CD8-positive, alpha-beta memory T cell (primary cell): ENCODE results near the gene ZNF407. TPM values are rescaled to one million over a fixed set of nuclear protein-coding genes. Genes with fewer than 3 reads are reported as not detected.

Experiments
- CTCF ChIA-PET: fragments of 350-600 bp; sonication (Branson Sonifier 250); formaldehyde crosslinking; loops from one replicate; lab custom pipeline; 2021; ENCODE audit warnings: antibody characterized with exemption; lab: Charles Lee
- POLR2A ChIA-PET: fragments of 350-600 bp; sonication (Branson Sonifier 250); formaldehyde crosslinking; loops from one replicate; lab custom pipeline; 2021; ENCODE audit warnings: antibody characterized with exemption; lab: Charles Lee
- DNase-seq, 5 donors: peaks; one replicate each; pipeline versions ENCODE4 v3.0.0 to v3.0.0-alpha.2; 2020 to 2022; ENCODE audit warnings: mixed read lengths in 1 of 5
- H3K27ac ChIP-seq: one replicate; pipeline ENCODE4 v1.7.0; 2013; ENCODE audit warnings: low read depth, mild to moderate bottlenecking, low read length, moderate library complexity
- H3K27me3 ChIP-seq: 2 replicates; pipeline ENCODE4 v1.7.0; 2013; ENCODE audit warnings: low read length, mild to moderate bottlenecking; ENCODE audit not compliant: insufficient read depth, poor library complexity, severe bottlenecking
- H3K36me3 ChIP-seq: 2 replicates; pipeline ENCODE4 v1.7.0; 2013; ENCODE audit warnings: mild to moderate bottlenecking, low read length, moderate library complexity; ENCODE audit not compliant: insufficient read depth
- H3K4me1 ChIP-seq: 2 replicates; pipeline ENCODE4 v1.7.0; 2013; ENCODE audit warnings: mild to moderate bottlenecking, low read length, moderate library complexity; ENCODE audit not compliant: insufficient read depth
- H3K4me3 ChIP-seq: 2 replicates; pipeline ENCODE4 v1.7.0; 2013; ENCODE audit warnings: mild to moderate bottlenecking, low read length
- H3K9me3 ChIP-seq: 2 replicates; pipeline ENCODE4 v1.7.0; 2013; ENCODE audit warnings: mild to moderate bottlenecking, low read length
- H3K27ac Mint-ChIP-seq, 8 donors: one replicate each; pipeline ENCODE4 v1.8.0; 2020 to 2021; ENCODE audit warnings: mixed read lengths in 8 of 8, mild to moderate bottlenecking in 6 of 8, inconsistent platforms in 3 of 8, moderate library complexity in 3 of 8
- H3K27me3 Mint-ChIP-seq, 2 donors: one replicate each; pipeline ENCODE4 v1.8.0; 2020 to 2021; ENCODE audit warnings: mixed read lengths in 2 of 2, mild to moderate bottlenecking in 1 of 2, moderate library complexity in 1 of 2
- H3K36me3 Mint-ChIP-seq, 3 donors: one replicate each; pipeline ENCODE4 v1.8.0; 2020 to 2021; ENCODE audit warnings: mixed read lengths in 3 of 3, inconsistent platforms in 1 of 3, mild to moderate bottlenecking in 1 of 3
- H3K4me1 Mint-ChIP-seq, 3 donors: one replicate each; pipeline ENCODE4 v1.8.0; 2020 to 2021; ENCODE audit warnings: mixed read lengths in 3 of 3, inconsistent platforms in 1 of 3, mild to moderate bottlenecking in 1 of 3
- H3K4me3 Mint-ChIP-seq, 7 donors: one replicate each; pipeline ENCODE4 v1.8.0; 2020 to 2021; ENCODE audit warnings: mixed read lengths in 7 of 7, mild to moderate bottlenecking in 6 of 7, moderate library complexity in 4 of 7, inconsistent platforms in 2 of 7
- H3K9me3 Mint-ChIP-seq, 5 donors: one replicate each; pipeline ENCODE4 v1.8.0; 2020 to 2022; ENCODE audit warnings: mixed read lengths in 5 of 5, mild to moderate bottlenecking in 3 of 5, moderate library complexity in 2 of 5, inconsistent platforms in 1 of 5
- polyA plus RNA-seq: library from polyadenylated mRNA; unstranded; fragments of 300-500 nt; fragmentation: Illumina TruSeq; gene quantifications from one replicate; pipeline ENCODE4 v1.2.3, GENCODE V29; 2021
- total RNA-seq, 2 experiments: library from RNA; stranded (reverse); gene quantifications; one replicate each; pipeline ENCODE4 v1.2.3, GENCODE V29; 2021

Gene ZNF407
- total and polyA plus RNA-seq, 3 experiments from 2014 or later: 4.1 to 15.5 (median 14.9) TPM

- Histone ChIP-seq H3K27ac (no peak overlapping the region), H3K27me3 (no peaks in the 10 kb centered on the region), H3K36me3 (no peaks in the 10 kb centered on the region), H3K4me1 (no peaks in the 10 kb centered on the region), H3K9me3 (no peaks in the 10 kb centered on the region), H3K4me3 (no peak overlapping the region)
- no peak overlapping the region for H3K4me3 Mint-ChIP-seq
- ChIA-PET CTCF (no interaction called here), POLR2A (no interaction called here)
- H3K36me3 Mint-ChIP-seq: peaks cover 0 to 12% (median 5%) of the 10 kb centered on the region in 3 donors
- no peak for DNase-seq
- no peaks in the 10 kb centered on the region for H3K9me3 Mint-ChIP-seq
- no peaks in the 10 kb centered on the region for H3K27me3 Mint-ChIP-seq
- peak overlapping the region in 1 of 8 donors; percentile 19 for H3K27ac Mint-ChIP-seq
- H3K4me1 Mint-ChIP-seq: peaks cover 0 to 19% (median 5%) of the 10 kb centered on the region in 3 donors
These were observed 234.0 kb downstream of the ZNF407 start for GRCh38 chr18:74831571-74832250.

GRCh38 chr18:74832381-74832780 lies 234.7 kb downstream of the ZNF407 start:
- ChIA-PET CTCF (interaction anchor here (1.9 kb wide), 1 partner anchor 15 kb away, joined by 5 read pairs; no protein-coding TSS in a partner anchor), POLR2A (no interaction called here)
- Mint-ChIP-seq H3K27me3 (no peaks in the 10 kb centered on the region), H3K36me3 (peaks cover 0 to 12% (median 8%) of the 10 kb centered on the region in 3 donors), H3K27ac (peak overlapping the region in 1 of 8 donors; percentile 79), H3K9me3 (no peaks in the 10 kb centered on the region), H3K4me1 (peaks cover 0 to 19% (median 5%) of the 10 kb centered on the region in 3 donors), H3K4me3 (no peak overlapping the region)
- H3K4me1 ChIP-seq: no peaks in the 10 kb centered on the region
- H3K4me3 ChIP-seq: no peak overlapping the region
- H3K27me3 ChIP-seq: no peaks in the 10 kb centered on the region
- DNase-seq: no peak
- no peaks in the 10 kb centered on the region for H3K9me3 ChIP-seq
- H3K27ac ChIP-seq: no peak overlapping the region
- no peaks in the 10 kb centered on the region for H3K36me3 ChIP-seq

- peaks cover 3 to 22% (median 5%) of the 10 kb centered on the region in 3 donors for H3K4me1 Mint-ChIP-seq
These were observed 235.3 kb downstream of the ZNF407 start for GRCh38 chr18:74832999-74833398.

DNA sequence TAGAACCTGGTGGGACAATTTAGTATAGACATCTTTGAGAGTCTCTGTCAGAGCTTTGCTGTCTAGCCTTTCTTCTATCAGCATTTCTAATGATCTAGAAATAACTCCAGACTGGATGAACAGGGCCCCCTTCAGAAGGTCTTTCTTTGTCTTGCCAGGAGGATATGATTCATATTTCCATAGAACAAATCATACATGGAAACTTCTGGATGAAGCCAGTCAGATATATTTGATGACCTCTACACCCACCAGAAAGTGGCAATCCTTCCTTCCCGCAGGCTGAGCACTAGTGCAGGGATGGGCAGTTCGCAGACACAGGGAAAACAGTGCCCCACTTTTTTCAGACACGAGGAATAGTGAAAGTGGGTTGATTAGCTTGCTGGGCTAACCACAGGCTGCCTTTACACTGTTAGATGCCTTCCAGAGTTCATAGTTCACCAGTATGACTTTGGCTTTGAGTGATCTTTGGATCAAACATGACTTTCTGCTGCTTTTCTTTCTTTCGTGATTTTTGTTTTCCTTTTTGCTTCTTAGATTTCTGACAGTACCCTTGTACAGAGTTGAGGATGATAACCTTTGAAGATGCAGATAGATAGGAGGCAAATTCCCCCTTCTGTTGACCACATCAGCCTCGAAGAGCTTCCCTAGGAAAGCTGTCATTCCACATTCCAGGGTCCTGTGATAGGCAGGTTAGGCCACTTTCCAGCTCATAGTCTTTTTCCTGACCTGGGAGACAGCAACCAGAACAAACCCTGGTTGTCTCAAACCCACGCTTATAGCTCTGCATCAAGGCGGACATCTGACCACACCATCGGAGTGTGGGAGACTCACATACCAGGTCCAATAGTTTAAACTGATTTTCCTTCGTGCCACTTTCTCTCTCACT lies 237.0 kb downstream of the ZNF407 start:
- Histone ChIP-seq H3K36me3 (no peaks in the 10 kb centered on the region), H3K4me3 (no peak overlapping the region), H3K4me1 (no peaks in the 10 kb centered on the region), H3K27ac (no peak overlapping the region), H3K9me3 (no peaks in the 10 kb centered on the region), H3K27me3 (no peaks in the 10 kb centered on the region)
- no peaks in the 10 kb centered on the region for H3K9me3 Mint-ChIP-seq
- peak overlapping the region in 2 of 8 donors; percentile 69 to 77 for H3K27ac Mint-ChIP-seq
- H3K4me3 Mint-ChIP-seq: no peak overlapping the region
- ChIA-PET CTCF (interaction anchor here (1.9 kb wide), 1 partner anchor 13 kb away, joined by 5 read pairs; no protein-coding TSS in a partner anchor), POLR2A (no interaction called here)
- no peak for DNase-seq
- H3K36me3 Mint-ChIP-seq: peaks cover 0 to 20% (median 16%) of the 10 kb centered on the region in 3 donors
- H3K27me3 Mint-ChIP-seq: no peaks in the 10 kb centered on the region
- H3K4me1 Mint-ChIP-seq: peaks cover 9 to 30% (median 11%) of the 10 kb centered on the region in 3 donors

More at GRCh38 chr18:74832999-74833398, 235.3 kb downstream of the ZNF407 start:
- H3K36me3 Mint-ChIP-seq: peaks cover 0 to 15% (median 11%) of the 10 kb centered on the region in 3 donors
- H3K9me3 Mint-ChIP-seq: no peaks in the 10 kb centered on the region
- Histone ChIP-seq H3K4me3 (no peak overlapping the region), H3K36me3 (no peaks in the 10 kb centered on the region), H3K4me1 (no peaks in the 10 kb centered on the region), H3K9me3 (no peaks in the 10 kb centered on the region), H3K27ac (no peak overlapping the region), H3K27me3 (no peaks in the 10 kb centered on the region)
- H3K4me3 Mint-ChIP-seq: no peak overlapping the region
- no peaks in the 10 kb centered on the region for H3K27me3 Mint-ChIP-seq
- H3K27ac Mint-ChIP-seq: no peak overlapping the region
- CTCF ChIA-PET: interaction anchor here (1.9 kb wide), 1 partner anchor 14 kb away, joined by 5 read pairs; no protein-coding TSS in a partner anchor
- POLR2A ChIA-PET: no interaction called here
- no peak for DNase-seq

DNA sequence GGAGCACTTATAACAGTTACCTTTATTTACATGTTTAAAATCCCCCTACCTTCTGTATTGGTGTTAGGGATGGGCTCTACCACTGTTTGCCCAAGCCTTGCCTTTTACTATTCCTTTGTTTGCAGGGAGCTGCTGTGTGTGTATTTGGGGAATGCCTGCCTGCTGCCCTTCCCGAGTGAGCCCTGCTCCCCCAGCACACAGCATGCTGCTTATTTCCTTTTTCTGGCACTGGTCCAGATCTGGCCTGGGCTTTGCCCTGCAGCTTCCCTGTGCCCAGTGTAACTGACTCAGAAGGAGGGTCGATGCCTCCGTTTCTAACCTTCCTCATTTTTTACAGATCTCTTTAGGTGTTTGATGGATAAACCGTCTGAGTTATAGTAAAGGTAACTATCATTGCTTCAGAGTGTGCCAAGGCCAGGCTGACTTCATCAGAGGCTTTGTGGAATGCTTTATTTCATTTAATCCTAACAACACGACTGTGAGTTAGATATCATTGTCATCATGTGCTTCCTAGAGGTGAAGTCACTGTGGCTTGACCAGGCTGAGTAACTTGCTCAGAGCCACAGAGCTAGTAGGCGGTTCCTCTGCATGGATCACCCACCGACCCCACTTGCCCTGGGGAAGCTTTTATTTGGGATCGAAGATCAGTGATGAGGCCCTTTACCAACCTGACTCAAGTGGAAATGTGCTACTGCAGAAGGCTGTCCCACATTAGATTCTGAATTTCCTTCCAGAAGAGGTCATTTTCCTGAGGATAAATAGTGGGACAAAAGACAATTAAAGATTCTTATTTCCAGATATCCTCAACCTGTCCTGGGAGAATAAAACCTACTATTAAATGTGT lies 238.8 kb downstream of the ZNF407 start:
- DNase-seq: no peak
- Mint-ChIP-seq H3K4me3 (no peak overlapping the region), H3K9me3 (no peaks in the 10 kb centered on the region), H3K27me3 (no peaks in the 10 kb centered on the region), H3K36me3 (peaks cover 9 to 20% (median 19%) of the 10 kb centered on the region in 3 donors), H3K4me1 (peaks cover 23 to 45% (median 29%) of the 10 kb centered on the region in 3 donors), H3K27ac (peak overlapping the region in 2 of 8 donors; percentile 24 to 77)
- H3K36me3 ChIP-seq: no peaks in the 10 kb centered on the region
- H3K4me1 ChIP-seq: no peaks in the 10 kb centered on the region
- ChIA-PET POLR2A (no interaction called here), CTCF (no interaction called here)
- H3K27ac ChIP-seq: no peak overlapping the region
- no peaks in the 10 kb centered on the region for H3K27me3 ChIP-seq
- H3K9me3 ChIP-seq: no peaks in the 10 kb centered on the region
- H3K4me3 ChIP-seq: no peak overlapping the region

- Mint-ChIP-seq H3K36me3 (peaks cover 9 to 23% (median 14%) of the 10 kb centered on the region in 3 donors), H3K27ac (peak overlapping the region in 4 of 8 donors; percentile 2 to 37 (median 18)), H3K9me3 (no peaks in the 10 kb centered on the region), H3K27me3 (no peaks in the 10 kb centered on the region), H3K4me3 (peak overlapping the region in 2 of 7 donors; percentile 3 to 54), H3K4me1 (peaks cover 20 to 30% (median 26%) of the 10 kb centered on the region in 3 donors)
- ChIA-PET CTCF (no interaction called here), POLR2A (no interaction called here)
- no peaks in the 10 kb centered on the region for H3K4me1 ChIP-seq
- H3K27me3 ChIP-seq: no peaks in the 10 kb centered on the region
- no peaks in the 10 kb centered on the region for H3K36me3 ChIP-seq
- no peak overlapping the region for H3K27ac ChIP-seq
- H3K4me3 ChIP-seq: no peak overlapping the region
- H3K9me3 ChIP-seq: no peaks in the 10 kb centered on the region
- DNase-seq: no peak
These were observed 243.0 kb downstream of the ZNF407 start for GRCh38 chr18:74840492-74841167.

- Mint-ChIP-seq H3K27me3 (no peaks in the 10 kb centered on the region), H3K9me3 (no peaks in the 10 kb centered on the region), H3K4me1 (peaks cover 20 to 30% (median 26%) of the 10 kb centered on the region in 3 donors), H3K27ac (peak overlapping the region in 2 of 8 donors; percentile 44 to 67), H3K36me3 (peaks cover 9 to 23% (median 14%) of the 10 kb centered on the region in 3 donors), H3K4me3 (no peak overlapping the region)
- H3K9me3 ChIP-seq: no peaks in the 10 kb centered on the region
- H3K4me3 ChIP-seq: no peak overlapping the region
- ChIA-PET CTCF (no interaction called here), POLR2A (no interaction called here)
- H3K4me1 ChIP-seq: no peaks in the 10 kb centered on the region
- H3K27ac ChIP-seq: no peak overlapping the region
- H3K36me3 ChIP-seq: no peaks in the 10 kb centered on the region
- DNase-seq: no peak
- H3K27me3 ChIP-seq: no peaks in the 10 kb centered on the region
These were observed 243.6 kb downstream of the ZNF407 start for GRCh38 chr18:74841248-74841647.
